Measurements from ENCODE around the gene NTRK1.

NTRK1 gene

GRCh38 chr1:156857532-156857931 lies 3.1 kb upstream of the NTRK1 start:
- no peak for DNase-seq (ENCODE audit: low spot score)

GRCh38 chr1:156858555-156858956 lies 2.1 kb upstream of the NTRK1 start:
- no peak for DNase-seq (ENCODE audit: low spot score)

DNA sequence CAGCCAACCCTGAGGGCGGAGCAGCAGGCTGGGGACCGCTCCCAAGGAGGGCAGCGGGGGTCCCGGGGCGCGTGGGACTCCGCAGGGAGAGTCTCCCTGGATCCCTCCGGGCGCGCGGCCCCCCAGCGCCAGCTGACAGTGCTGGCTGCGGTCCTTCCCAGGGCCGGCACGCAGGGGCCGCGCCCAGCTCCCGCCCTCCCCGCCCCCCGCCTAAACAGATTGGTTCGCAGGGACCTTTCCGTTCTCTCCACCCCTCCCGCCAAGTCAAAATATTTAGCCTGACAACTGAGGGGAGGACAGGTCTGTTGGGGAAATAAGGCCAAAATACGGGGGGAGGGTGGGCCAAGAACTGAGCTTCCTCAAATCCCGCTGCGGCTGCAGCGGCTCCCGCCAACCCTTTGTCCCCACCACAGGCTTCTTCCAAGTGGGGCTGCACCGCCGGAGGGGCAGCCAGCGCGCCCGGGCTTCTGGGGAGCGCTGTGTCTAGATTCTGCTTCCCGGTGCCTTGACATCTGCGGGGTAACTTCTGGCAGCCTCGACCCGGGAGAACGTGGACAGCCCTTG lies 1.6 kb upstream of the NTRK1 start, which contains the start of gene INSRR:
INSRR (minus strand) TSS at position 159 of the 564 bp plus-strand sequence. CDS start 496 bp downstream, outside the sequence.
- DNase-seq (ENCODE audit: low spot score) = no peak

GRCh38 chr1:156859523-156860112 lies 1.0 kb upstream of the NTRK1 start:
- no peak for DNase-seq (ENCODE audit: low spot score)

DNA sequence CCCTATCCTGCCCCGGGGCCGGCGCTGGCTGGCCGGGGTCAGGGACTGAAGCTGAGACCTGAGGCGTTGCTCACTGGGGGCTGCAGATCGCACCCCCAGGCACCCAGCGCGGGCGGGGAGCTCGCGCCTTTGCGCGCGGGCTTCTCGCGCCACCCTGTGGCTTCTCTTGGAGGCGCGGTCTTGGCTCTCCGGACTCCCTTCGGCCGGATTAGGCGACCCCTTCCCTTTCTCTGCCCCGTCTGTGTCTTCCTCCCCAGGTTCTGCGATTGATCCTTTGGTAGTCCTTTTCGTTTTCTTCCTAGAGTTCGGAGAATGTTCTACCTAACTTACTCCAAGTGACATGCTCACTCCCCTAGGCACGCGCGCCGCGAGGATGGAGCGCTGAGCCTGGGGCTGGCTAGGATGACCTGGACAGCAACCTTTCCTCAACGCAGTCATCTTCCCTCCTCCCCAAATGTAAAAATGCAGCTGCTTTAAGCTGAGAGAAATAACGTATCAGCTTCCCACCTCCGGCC lies 495 bp upstream of the NTRK1 start:
- peak; percentile 32 for DNase-seq (ENCODE audit: low spot score)

DNA sequence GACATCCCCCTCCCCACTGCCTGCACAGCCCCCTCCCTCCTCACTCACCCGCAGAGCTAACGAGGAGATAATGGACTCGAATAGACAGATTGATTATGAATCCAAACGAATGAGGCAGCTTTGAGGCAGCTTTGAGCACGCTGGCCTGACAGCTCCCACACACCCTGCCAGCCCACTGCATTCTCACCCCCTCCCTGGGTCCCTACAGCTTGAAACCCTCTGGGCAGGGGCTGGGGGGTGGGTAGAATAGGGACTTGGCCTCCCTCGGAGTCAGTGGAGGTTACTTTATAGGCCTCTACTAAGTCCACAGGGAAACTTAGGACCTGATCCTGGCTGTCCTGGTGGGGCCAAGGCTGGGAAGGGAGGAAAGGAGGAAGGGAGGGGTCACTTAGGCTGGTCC lies 1.9 kb downstream of the NTRK1 start:
- no peak for DNase-seq (ENCODE audit: low spot score)

DNA sequence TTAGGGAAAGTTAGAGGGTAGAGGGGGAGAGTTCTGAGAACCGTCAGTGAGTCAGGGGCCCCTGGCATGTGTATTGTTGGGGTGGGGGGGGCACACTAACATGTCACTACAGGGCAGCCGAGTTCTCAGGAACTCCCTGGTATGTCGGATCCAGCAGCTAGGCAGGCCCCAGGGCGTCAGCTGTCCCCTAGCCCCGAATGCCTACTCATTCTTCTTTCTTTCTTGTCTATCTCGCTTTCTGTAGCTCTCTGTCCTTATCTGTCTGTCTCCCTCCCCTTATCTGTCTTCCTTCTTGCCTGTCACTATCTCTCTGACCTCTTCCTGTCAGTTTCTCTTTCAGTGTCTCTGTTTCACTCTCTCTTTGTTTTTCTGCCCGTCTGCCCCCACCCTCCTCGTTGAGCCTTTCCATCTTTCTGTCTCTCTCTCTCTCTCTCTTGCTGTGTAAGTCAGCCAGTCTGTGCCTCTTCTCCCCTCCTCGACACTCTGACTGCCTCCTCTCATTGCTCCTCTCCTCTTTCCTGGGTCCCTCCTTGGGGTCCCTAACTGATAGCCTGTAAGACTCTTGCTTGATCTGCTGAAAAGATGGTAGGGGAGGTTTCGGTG lies 2.4 kb downstream of the NTRK1 start:
- DNase-seq (ENCODE audit: low spot score) = no peak

GRCh38 chr1:156863631-156864030 lies 3.0 kb downstream of the NTRK1 start:
- DNase-seq (ENCODE audit: low spot score) = no peak

GRCh38 chr1:156864796-156865195 lies 4.1 kb downstream of the NTRK1 start:
- no peak for DNase-seq (ENCODE audit: low spot score)

DNA sequence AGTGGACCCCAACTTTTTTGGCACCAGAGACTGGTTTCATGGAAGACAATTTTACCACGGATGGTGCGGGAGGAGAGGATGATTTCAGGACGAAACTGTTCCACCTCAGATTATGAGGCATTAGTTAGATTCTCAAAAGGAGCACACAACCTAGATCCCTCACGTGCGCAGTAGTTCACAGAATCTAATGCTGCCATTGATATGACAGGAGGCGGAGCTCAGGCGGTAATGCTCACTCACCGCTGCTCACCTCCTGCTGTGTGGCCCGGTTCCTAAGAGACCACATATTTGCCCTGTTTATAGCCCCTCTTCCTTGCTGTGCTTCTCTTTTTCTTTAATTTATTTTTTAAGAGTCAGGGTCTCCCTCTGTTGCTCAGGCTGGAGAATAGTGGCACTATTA lies 4.6 kb downstream of the NTRK1 start:
- no peak for DNase-seq (ENCODE audit: low spot score)

GRCh38 chr1:156865865-156866248 lies 5.2 kb downstream of the NTRK1 start:
- DNase-seq (ENCODE audit: low spot score) = no peak

DNA sequence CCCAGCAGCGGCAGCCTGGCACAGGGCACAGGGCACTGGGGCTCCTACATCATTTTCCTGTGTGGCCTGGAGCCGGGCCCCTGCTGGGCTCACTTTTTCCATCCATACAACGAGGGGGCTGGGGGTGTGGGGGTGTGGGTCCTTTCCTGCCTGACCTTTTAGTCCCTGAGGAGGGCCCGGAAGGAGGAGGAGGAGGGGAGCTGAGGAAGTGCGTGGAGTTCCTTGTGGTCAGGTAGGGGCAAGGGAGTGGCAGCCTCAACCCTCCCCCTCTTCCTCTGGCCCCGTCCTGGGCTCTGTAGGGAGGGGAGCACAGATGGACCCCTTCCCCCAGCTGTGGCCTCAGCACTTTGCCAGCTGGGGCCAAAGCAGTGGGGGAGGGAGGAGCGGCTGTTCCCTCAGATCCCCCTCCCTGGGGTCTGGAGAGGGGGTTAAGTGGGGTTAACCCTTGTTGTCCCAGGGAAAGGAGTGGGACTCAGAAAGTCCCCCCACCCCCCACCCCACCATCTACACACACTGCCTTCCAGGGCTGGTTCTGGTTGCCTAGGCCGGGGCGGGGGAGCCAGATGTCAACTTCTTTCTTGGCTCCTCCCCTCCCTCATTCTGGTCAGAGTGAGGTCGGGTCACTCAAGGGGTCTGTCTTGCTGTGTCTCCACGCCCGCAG lies 5.7 kb downstream of the NTRK1 start:
- DNase-seq (ENCODE audit: low spot score) = no peak

DNA sequence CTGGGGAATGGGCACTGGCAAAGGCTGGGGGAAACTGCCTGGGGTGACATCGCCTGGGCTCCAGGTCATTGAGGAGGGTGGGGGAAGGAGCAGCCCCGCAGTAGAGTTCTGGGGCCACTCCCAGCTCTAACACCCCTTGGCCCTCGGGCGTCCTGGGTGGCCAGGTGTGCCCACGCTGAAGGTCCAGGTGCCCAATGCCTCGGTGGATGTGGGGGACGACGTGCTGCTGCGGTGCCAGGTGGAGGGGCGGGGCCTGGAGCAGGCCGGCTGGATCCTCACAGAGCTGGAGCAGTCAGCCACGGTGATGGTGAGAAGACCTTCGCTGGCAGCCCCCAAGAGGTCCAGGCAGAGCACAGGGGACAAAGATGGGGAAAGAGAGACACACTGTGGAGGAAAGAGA lies 7.7 kb downstream of the NTRK1 start:
- no peak for DNase-seq (ENCODE audit: low spot score)

- no peak for DNase-seq (ENCODE audit: low spot score)
These were observed 8.8 kb downstream of the NTRK1 start for GRCh38 chr1:156869455-156869854.

DNA sequence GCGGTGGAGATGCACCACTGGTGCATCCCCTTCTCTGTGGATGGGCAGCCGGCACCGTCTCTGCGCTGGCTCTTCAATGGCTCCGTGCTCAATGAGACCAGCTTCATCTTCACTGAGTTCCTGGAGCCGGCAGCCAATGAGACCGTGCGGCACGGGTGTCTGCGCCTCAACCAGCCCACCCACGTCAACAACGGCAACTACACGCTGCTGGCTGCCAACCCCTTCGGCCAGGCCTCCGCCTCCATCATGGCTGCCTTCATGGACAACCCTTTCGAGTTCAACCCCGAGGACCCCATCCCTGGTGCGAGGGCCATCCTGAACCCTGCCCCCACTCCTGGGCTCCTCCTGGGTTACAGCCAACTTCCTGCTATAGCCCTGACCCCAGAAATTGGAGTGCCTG lies 13.0 kb downstream of the NTRK1 start:
- no peak for DNase-seq (ENCODE audit: low spot score)

DNA sequence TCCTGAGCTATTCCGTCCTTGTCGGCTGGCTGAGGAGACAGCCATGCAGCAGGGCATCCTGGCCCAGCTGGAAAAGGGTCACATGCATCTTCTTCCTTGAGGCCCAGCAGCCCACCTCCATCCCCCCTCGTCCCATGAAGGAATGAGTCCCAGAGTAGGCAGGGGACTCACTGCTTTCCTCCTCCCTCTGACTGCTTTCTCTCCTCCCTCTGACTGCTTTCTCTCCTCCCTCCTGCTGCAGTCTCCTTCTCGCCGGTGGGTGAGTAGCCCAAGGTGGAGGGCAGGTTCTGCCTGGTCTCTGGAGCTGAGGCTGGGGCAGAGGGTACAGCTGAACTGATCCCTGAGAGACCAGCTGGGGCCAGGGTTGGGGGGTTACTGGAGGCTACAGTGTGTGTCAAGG lies 13.5 kb downstream of the NTRK1 start:
- DNase-seq (ENCODE audit: low spot score) = no peak

DNA sequence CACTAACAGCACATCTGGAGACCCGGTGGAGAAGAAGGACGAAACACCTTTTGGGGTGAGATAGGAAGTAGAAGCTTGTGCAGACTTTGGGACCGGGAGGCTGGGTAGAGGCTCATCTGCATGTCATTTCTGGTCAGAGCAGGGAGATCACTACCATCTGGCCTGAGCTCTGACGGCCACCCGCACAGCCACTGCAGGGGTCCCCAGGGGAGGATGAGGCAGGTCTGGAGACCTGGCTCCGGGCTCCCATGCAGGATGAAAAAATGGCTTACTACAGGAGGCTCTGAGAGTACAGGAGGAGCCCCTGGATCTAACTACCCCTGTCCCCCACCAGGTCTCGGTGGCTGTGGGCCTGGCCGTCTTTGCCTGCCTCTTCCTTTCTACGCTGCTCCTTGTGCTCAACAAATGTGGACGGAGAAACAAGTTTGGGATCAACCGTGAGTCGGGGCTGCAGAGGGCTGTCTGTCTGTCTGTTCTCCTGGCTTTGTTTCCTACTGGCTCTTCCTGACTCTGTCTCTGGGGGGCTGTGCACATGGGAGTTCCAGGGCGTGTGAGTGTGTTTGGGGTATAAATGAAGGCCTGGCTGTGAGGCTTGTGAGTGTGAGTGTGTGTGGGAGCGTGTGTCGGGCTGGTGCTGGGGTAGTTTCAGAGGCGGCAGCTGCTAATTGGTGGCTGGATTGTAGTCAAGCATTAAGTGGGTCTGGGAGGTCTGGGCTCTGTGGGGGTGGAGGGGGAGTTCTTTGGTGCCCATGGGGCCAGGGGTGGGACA lies 14.1 kb downstream of the NTRK1 start:
- no peak for DNase-seq (ENCODE audit: low spot score)

- DNase-seq (ENCODE audit: low spot score) = no peak
These were observed 14.6 kb downstream of the NTRK1 start for GRCh38 chr1:156875341-156875615.

- DNase-seq (ENCODE audit: low spot score) = no peak
These were observed 15.6 kb downstream of the NTRK1 start for GRCh38 chr1:156876281-156876680.

- DNase-seq (ENCODE audit: low spot score) = no peak
These were observed 16.9 kb downstream of the NTRK1 start for GRCh38 chr1:156877433-156878170.

- DNase-seq (ENCODE audit: low spot score) = no peak
These were observed 19.2 kb downstream of the NTRK1 start for GRCh38 chr1:156879876-156880275.

DNA sequence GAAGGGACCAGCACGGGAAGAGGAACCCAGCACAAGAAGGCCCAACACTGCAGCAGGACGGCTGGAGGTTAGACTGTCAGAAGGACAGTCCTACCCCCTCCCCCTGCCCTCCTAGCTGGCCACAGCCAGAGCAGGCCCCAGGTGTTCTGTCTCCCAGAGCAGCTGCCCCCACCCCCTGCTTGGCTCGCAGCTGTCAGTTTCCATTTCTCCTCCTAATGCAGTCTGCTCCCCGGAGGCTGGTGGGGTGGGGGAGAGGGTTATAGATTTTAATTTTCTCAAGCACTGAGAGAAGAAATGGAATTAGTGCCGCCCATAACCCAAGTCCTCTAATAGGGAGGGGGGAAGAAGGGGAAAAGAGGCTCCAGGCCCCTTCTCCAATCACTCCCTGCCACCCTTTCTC lies 19.8 kb downstream of the NTRK1 start:
- no peak for DNase-seq (ENCODE audit: low spot score)

Measured in pons (tissue), 1 donor.